GM21526 (cell line): ENCODE data around the gene DDHD1.

Experiments
- ATAC-seq: cut with Tn5 transposase; IDR thresholded peaks from one replicate; pipeline ENCODE4 v1.9.1; 2021; ENCODE audit warnings: moderate library complexity; ENCODE audit not compliant: unreplicated experiment, low FRiP score

DDHD1 gene

GRCh38 chr14:53035336-53036210 lies 117.5 kb downstream of the DDHD1 start:
- no peak for ATAC-seq

- ATAC-seq = no peak
Measured at GRCh38 chr14:53034688-53035230, 118.4 kb downstream of the DDHD1 start.

- ATAC-seq = no peak
Measured at GRCh38 chr14:53034036-53034435, 119.1 kb downstream of the DDHD1 start.

GRCh38 chr14:53032838-53033390 lies 120.2 kb downstream of the DDHD1 start:
- no peak for ATAC-seq

GRCh38 chr14:53032161-53032803 lies 120.8 kb downstream of the DDHD1 start:
- no peak for ATAC-seq

GRCh38 chr14:53027562-53027961 lies 125.6 kb downstream of the DDHD1 start:
- no peak for ATAC-seq

GRCh38 chr14:53027041-53027440 lies 126.1 kb downstream of the DDHD1 start:
- ATAC-seq = no peak

GRCh38 chr14:53023325-53023724 lies 129.8 kb downstream of the DDHD1 start:
- no peak for ATAC-seq

- ATAC-seq = no peak
Measured at GRCh38 chr14:53022593-53022992, 130.5 kb downstream of the DDHD1 start.

- ATAC-seq = no peak
Measured at GRCh38 chr14:53020193-53020932, 132.8 kb downstream of the DDHD1 start.

- ATAC-seq = no peak
Measured at GRCh38 chr14:53019406-53019805, 133.7 kb downstream of the DDHD1 start.

- no peak for ATAC-seq
Measured at GRCh38 chr14:53017837-53018236, 135.3 kb downstream of the DDHD1 start.

- ATAC-seq = no peak
Measured at GRCh38 chr14:53016919-53017318, 136.2 kb downstream of the DDHD1 start.

- no peak for ATAC-seq
Measured at GRCh38 chr14:53016491-53016890, 136.6 kb downstream of the DDHD1 start.

- ATAC-seq = no peak
Measured at GRCh38 chr14:53011053-53011462, 142.1 kb downstream of the DDHD1 start.

- ATAC-seq = no peak
Measured at GRCh38 chr14:53010193-53011040, 142.7 kb downstream of the DDHD1 start.

GRCh38 chr14:53006931-53007562 lies 146.1 kb downstream of the DDHD1 start:
- no peak for ATAC-seq

- no peak for ATAC-seq
Measured at GRCh38 chr14:53004976-53005375, 148.1 kb downstream of the DDHD1 start.

GRCh38 chr14:53003776-53004175 lies 149.3 kb downstream of the DDHD1 start:
- ATAC-seq = no peak
